ENCODE results near the gene TEKT5.

DNA sequence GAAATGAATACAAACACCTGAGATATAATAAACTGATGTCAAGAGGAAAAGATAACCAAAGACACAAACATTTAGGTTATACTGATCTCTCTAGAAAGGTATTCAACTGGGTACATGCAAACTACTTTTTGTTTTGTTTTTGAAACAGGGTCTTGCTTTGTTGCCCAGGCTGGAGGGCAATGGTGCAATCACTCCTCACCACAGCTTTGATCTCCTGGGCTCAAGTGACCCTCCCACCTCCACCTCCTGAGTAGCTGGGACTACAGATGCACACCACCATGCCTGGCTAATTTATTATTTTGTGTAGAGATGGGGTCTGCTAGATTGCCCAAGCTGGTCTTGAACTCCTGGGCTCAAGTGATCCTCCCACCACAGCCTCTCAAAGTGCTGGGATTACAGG is 38.1 kb downstream of the TEKT5 start:
- TF ChIP-seq EP300 (IDR thresholded peaks at IDR 0.05) (no peak), CTCF (IDR thresholded peaks at IDR 0.05) (no peak), POLR2A (IDR thresholded peaks at IDR 0.05) (no peak)

Data from stomach (tissue), 4 donors.